CD4-positive, alpha-beta T cell (primary cell): Measurements from ENCODE around the gene DLGAP3. TPM values are rescaled to one million over a fixed set of nuclear protein-coding genes. Genes with fewer than 3 reads are reported as not detected.
A peak's percentile ranks its signal among the peaks of the same experiment; 100 is the strongest.

Experiments used
- ATAC-seq: fragments of 200-7000 bp; cut with Tn5 transposase; one replicate; pipeline ENCODE4 v1.10.0; 2022; ENCODE audit warnings: mild to moderate bottlenecking; ENCODE audit not compliant: poor library complexity
- CTCF ChIA-PET: fragments of 350-600 bp; sonication (Branson Sonifier 250); formaldehyde crosslinking; loops from one replicate; lab custom pipeline; 2021; ENCODE audit warnings: antibody characterized with exemption, inconsistent platforms; lab: Charles Lee
- POLR2A ChIA-PET: fragments of 350-600 bp; sonication (Branson Sonifier 250); formaldehyde crosslinking; loops from one replicate; lab custom pipeline; 2021; ENCODE audit warnings: antibody characterized with exemption, inconsistent platforms; lab: Charles Lee
- DNase-seq, 14 experiments: peaks; one replicate each; pipeline ENCODE4 v3.0.0-alpha.2; 2013 to 2020; ENCODE audit warnings: mixed read lengths in 2 of 14
- H3K27ac ChIP-seq, 2 donors: one replicate each; pipeline versions ENCODE4 v1.5.1 to v1.7.0; 2013; ENCODE audit warnings: low read length in 2 of 2, low read depth in 1 of 2, mild to moderate bottlenecking in 1 of 2
- H3K27me3 ChIP-seq, 2 experiments: 1 replicate in 1 of 2; 2 replicates in 1 of 2; pipeline versions ENCODE4 v1.6.1 to v1.7.0; 2013; ENCODE audit warnings: low read length in 2 of 2, control low read depth in 1 of 2, mild to moderate bottlenecking in 1 of 2, moderate library complexity in 1 of 2; ENCODE audit not compliant: insufficient read depth in 2 of 2, control insufficient read depth in 1 of 2
- H3K36me3 ChIP-seq: one replicate; pipeline ENCODE4 v1.6.1; 2013; ENCODE audit warnings: low read length, control low read depth; ENCODE audit not compliant: insufficient read depth
- H3K4me1 ChIP-seq: one replicate; pipeline ENCODE4 v1.6.1; 2013; ENCODE audit warnings: low read length, control low read depth; ENCODE audit not compliant: insufficient read depth
- H3K4me3 ChIP-seq: one replicate; pipeline ENCODE4 v1.5.1; 2013; ENCODE audit warnings: mild to moderate bottlenecking, low read length, moderate library complexity
- H3K9me3 ChIP-seq, 2 experiments: 1 replicate in 1 of 2; 2 replicates in 1 of 2; pipeline versions ENCODE4 v1.6.1 to v1.7.0; 2013; ENCODE audit warnings: low read length in 2 of 2, mild to moderate bottlenecking in 2 of 2, control low read depth in 1 of 2, moderate library complexity in 1 of 2; ENCODE audit not compliant: control insufficient read depth in 1 of 2, insufficient read depth in 1 of 2
- H3K27ac Mint-ChIP-seq: one replicate; pipeline ENCODE4 v1.8.0; 2020; ENCODE audit warnings: mixed read lengths
- H3K27me3 Mint-ChIP-seq: one replicate; pipeline ENCODE4 v1.8.0; 2021; ENCODE audit warnings: mixed read lengths
- H3K36me3 Mint-ChIP-seq: one replicate; pipeline ENCODE4 v1.8.0; 2021; ENCODE audit warnings: low read depth, mixed read lengths
- H3K4me1 Mint-ChIP-seq: one replicate; pipeline ENCODE4 v1.8.0; 2021; ENCODE audit warnings: low read depth, mixed read lengths
- H3K4me3 Mint-ChIP-seq: one replicate; pipeline ENCODE4 v1.8.0; 2020; ENCODE audit warnings: mild to moderate bottlenecking, mixed read lengths
- H3K9me3 Mint-ChIP-seq: one replicate; pipeline ENCODE4 v1.8.0; 2020; ENCODE audit warnings: mixed read lengths
- intact Hi-C, 2 experiments: fragments of 100-400 bp; cut with DNase I in 1 of 2; cut with micrococcal nuclease in 1 of 2; formaldehyde crosslinking; loops; one replicate each; pipeline versions ENCODE4 v1.15.1 to v1.9.0; 2023 to 2025; cut with DNase I, micrococcal nuclease
- total RNA-seq, 174 experiments: library from RNA in 2 of 174; stranded (reverse) in 2 of 174; gene quantifications; one replicate each; pipeline ENCODE4 v1.2.3 and lab custom pipeline; 2021 to 2026
- TF ChIP-seq, protein P1 (sequence below): fragments of 200-600 bp; IDR thresholded peaks from one replicate; pipeline ENCODE4 v1.8.0; 2022; ENCODE audit warnings: antibody characterized with exemption, mild to moderate bottlenecking

DLGAP3 gene
- total RNA-seq, 2 experiments from 2014 or later = 0.34 to 0.44 TPM

- Histone ChIP-seq H3K9me3 (peaks cover 0 to 10% of the 10 kb centered on the region in 2 experiments), H3K27me3 (no peaks in the 10 kb centered on the region), H3K4me3 (no peak overlapping the region), H3K27ac (no peak overlapping the region), H3K36me3 (peaks cover 14% of the 10 kb centered on the region), H3K4me1 (peaks cover 4% of the 10 kb centered on the region)
- ChIA-PET CTCF (no interaction called here), POLR2A (no interaction called here)
- TF ChIP-seq, protein P1, sequence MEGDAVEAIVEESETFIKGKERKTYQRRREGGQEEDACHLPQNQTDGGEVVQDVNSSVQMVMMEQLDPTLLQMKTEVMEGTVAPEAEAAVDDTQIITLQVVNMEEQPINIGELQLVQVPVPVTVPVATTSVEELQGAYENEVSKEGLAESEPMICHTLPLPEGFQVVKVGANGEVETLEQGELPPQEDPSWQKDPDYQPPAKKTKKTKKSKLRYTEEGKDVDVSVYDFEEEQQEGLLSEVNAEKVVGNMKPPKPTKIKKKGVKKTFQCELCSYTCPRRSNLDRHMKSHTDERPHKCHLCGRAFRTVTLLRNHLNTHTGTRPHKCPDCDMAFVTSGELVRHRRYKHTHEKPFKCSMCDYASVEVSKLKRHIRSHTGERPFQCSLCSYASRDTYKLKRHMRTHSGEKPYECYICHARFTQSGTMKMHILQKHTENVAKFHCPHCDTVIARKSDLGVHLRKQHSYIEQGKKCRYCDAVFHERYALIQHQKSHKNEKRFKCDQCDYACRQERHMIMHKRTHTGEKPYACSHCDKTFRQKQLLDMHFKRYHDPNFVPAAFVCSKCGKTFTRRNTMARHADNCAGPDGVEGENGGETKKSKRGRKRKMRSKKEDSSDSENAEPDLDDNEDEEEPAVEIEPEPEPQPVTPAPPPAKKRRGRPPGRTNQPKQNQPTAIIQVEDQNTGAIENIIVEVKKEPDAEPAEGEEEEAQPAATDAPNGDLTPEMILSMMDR = no peak
- Mint-ChIP-seq H3K4me3 (no peak overlapping the region), H3K36me3 (peaks cover 43% of the 10 kb centered on the region), H3K27me3 (no peaks in the 10 kb centered on the region), H3K27ac (no peak overlapping the region), H3K9me3 (no peaks in the 10 kb centered on the region), H3K4me1 (peaks cover 19% of the 10 kb centered on the region)
- DNase-seq (no peak), ATAC-seq (no peak)
- intact Hi-C loops = no loop called here
Measured at GRCh38 chr1:34977210-34977471, 47.7 kb upstream of the DLGAP3 start.

DNA sequence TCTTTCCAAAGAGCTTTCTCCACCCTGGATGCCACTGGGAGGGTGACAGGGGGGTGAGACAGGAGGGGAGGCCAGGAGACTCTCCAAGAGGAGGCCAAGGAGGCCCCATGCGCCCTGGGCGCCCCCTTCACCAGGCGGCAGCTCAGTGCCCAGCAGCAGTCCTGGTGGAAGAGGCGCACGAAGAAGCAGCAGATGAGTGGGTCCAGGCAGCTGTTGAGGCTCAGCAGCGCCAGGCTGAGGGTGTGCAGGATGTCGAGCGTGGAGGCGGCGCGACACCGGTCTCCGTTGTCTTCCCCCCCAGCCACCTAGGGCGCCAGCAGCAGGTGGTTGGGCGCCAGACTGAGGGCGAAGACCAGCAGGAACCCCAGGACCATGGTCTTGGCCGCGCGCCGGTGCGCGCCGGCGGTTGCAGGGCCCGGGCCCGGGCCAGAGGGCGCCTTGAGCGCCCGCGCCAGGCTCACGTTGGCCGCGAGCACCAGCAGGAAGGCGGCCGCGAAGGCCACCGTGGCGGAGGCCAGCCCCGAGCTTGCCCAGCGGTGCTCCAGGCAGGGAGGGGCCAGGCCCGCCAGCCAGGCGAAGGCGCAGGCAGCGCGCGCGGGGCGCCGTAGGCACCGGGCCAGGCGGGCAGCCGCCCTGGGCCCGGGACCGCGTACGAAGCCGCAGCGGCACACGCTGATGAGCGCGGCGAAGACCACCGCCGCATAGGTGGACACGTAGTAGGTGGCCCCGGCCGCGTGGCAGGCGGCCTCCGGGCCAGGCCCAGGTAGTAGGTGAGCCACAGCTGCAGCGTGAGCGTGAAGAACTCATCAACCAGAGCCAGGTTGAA, 47.1 kb upstream of the DLGAP3 start:
- DNase-seq (no peak), ATAC-seq (no peak)
- TF ChIP-seq, protein P1 = no peak
- Mint-ChIP-seq H3K4me3 (no peak overlapping the region), H3K9me3 (no peaks in the 10 kb centered on the region), H3K36me3 (peaks cover 38% of the 10 kb centered on the region), H3K27ac (no peak overlapping the region), H3K27me3 (no peaks in the 10 kb centered on the region), H3K4me1 (peaks cover 19% of the 10 kb centered on the region)
- intact Hi-C loops = no loop called here
- POLR2A ChIA-PET = no interaction called here
- Histone ChIP-seq H3K27me3 (no peaks in the 10 kb centered on the region), H3K36me3 (peaks cover 9% of the 10 kb centered on the region), H3K27ac (no peak overlapping the region), H3K4me3 (no peak overlapping the region), H3K4me1 (no peaks in the 10 kb centered on the region), H3K9me3 (peaks cover 0 to 10% of the 10 kb centered on the region in 2 experiments)
- CTCF ChIA-PET = no interaction called here

DNA sequence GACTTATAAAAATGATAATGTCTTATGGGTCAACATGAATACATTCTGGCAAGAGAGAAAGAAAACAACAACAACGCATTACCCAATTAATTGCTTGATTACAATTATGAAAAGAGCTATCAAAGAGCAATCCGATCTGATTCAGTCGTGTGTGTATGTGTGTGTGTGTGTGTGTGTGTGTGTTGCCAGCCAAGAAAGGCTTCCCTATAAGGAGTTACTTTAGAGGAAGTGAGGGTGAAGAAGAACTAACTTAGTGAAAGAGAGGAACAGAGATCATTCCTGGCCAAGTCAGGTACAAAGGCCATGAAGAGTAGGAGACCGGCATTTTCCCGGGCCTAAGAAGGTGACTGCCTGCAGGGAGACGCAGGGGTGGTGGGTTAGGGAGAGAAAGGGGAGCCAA, 46.3 kb upstream of the DLGAP3 start:
- no peaks in the 10 kb centered on the region for H3K27me3 ChIP-seq
- H3K4me3 Mint-ChIP-seq = no peak overlapping the region
- H3K9me3 ChIP-seq = peaks cover 0 to 10% of the 10 kb centered on the region in 2 experiments
- ATAC-seq (no peak), DNase-seq (no peak)
- no peaks in the 10 kb centered on the region for H3K4me1 ChIP-seq
- intact Hi-C loops = no loop called here
- peaks cover 16% of the 10 kb centered on the region for H3K4me1 Mint-ChIP-seq
- H3K27ac Mint-ChIP-seq = peak overlapping the region; percentile 32
- H3K36me3 ChIP-seq = peaks cover 3% of the 10 kb centered on the region
- ChIA-PET POLR2A (interaction anchor here (0.8 kb wide), 1 partner anchor 9 kb away, joined by 3 read pairs; no protein-coding TSS in a partner anchor), CTCF (interaction anchor here (0.6 kb wide), 1 partner anchor 124 kb away, joined by 3 read pairs; no protein-coding TSS in a partner anchor)
- H3K27ac ChIP-seq = no peak overlapping the region
- H3K36me3 Mint-ChIP-seq = peaks cover 30% of the 10 kb centered on the region
- H3K27me3 Mint-ChIP-seq = no peaks in the 10 kb centered on the region
- no peaks in the 10 kb centered on the region for H3K9me3 Mint-ChIP-seq
- H3K4me3 ChIP-seq = no peak overlapping the region
- TF ChIP-seq, protein P1 = no peak
